Astrocyte of the hippocampus (primary cell): ENCODE measurements around the gene NUP205.
"Not testable (repeated sequence)": the region's sequence is repeated elsewhere in the genome, so short reads cannot be mapped to it uniquely, and the experiment has no call there.

Experiments used
- DNase-seq: peaks from one replicate; pipeline ENCODE4 v3.0.0; 2011; ENCODE audit warnings: low read depth, low spot score

Gene NUP205

DNA sequence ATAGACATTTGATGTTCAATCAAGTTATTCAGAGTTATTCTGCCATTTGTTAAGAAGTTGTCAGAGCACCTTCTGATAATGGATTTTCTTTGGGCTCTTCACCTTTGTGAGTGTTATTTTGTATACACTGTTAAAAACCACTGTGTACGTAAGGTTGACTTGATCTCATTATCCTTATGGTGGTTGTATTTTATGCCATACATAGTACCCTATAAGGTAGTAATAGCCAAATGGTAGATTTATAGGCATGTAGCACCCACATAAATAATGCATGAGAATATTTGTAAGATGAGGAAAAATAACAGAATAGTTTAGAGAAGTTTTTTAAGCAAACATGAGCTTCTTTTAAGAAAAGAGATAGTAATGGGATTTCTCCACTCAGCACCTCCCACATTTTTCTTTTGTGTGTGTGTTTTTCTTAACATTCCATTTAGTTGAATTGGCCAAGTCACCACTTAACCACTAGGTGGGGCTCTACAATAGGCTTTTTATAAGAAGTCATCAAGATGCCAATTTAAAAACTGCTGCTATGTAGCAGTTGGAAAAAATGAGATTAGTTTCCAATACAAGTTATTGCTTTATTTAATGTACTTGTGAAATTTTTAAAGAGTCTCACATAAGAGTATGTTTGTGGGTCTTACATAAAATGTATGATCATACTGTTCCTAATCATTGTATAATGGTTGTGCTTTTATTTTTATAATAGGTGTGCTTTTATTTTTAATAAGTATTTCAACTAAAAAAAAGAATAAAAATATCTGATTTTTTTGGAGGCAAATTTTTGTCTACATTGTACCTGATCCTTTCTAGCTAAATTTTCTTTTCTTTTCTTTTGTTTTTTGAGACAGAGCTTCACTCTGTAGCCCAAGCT, 63.5 kb downstream of the NUP205 start:
- DNase-seq: peak; percentile 90

DNA sequence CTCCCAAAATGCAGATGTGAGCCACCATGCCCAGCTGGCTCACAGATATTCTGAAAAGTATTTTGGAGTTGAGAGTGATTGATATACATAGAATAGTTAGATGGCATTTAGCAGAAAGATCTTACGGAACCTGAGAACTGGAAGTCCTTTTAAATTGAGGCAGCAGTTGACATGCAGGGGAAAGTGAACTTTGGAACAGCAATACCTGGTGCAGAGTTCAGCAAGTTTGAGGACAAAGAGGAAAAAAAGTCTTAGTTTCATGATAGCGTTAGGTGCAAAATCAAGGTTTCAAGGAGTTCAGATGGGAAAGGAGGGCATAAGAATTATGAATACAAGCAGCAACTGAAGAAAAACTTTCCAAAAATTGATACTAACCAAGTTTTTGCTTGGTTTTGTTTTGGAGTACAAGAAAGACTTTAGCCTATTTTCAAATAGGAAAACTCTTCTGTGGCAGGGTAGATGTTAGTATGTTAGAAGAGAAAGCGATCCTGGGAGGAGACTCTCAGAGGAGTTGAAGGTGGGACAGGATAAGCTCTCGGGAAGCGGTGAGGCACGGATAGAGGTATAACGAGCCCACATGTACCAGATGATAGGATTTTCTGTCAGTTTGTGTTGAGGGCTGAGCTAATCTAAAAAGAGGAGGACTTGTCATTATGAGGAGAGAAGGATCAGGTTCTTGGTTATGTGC, 76.6 kb downstream of the NUP205 start:
- DNase-seq: no peak

- not testable (repeated sequence) for DNase-seq
Measured at GRCh38 chr7:135639690-135640089, 82.0 kb downstream of the NUP205 start.

DNA sequence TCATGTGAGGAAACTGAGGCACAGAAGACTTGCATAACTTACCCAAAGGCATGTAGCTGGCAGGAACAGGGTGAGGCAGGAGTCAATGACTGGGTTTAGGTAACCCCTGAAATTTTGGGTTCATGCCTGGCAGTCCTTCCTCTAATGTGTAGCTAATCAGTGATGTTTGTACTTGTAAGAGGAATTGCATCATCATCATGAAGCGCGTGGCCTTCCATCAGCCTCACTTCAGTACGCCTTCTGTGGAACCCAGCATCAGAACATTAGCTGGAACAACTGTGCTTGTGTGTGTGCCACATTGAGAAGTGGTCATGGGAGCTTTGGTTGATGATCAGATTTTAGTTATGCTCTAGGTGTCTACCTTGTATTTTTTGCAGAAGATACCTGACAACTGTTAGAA, 86.4 kb downstream of the NUP205 start:
- DNase-seq: no peak

- DNase-seq: no peak
Measured at GRCh38 chr7:135644729-135645128, 87.0 kb downstream of the NUP205 start.

- DNase-seq: peak; percentile 65
Measured at GRCh38 chr7:135645296-135645904, 87.7 kb downstream of the NUP205 start.

DNA sequence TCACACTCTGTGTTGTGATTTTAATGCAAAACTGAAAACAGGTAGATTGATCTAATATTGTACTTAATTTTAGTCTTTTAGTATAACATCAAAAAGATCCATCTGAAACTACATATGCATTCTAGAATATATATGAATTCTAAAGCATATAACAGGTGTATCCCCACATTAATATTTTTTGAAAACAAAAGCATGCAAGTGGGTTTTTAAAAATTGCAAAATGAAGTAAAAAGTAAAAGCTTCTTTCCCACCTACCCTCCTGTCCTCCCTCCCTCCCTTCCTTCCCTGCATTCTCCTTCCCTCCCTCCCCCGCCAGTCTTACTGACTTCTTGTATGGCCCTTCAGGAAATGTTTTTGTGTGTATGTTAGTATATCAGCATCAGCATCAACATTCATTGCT, 90.0 kb downstream of the NUP205 start:
- DNase-seq: no peak

DNA sequence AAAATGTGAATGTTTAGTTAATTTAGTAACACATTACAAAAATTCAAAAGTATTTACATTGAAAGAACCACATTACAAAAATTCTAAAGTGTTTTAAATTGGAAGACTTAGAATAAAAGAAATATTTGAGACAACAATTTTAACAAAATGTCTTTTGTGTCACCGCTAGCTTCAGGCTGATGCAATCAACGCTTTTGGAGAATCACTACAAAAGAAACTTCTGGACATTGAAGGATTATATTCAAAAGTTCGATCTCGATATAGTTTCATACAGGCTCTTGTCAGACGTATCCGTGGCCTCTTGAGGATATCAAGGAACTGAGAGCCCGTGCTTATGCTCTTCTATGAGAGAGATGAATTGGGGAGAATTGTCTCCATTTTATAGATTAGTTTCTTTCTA, 90.5 kb downstream of the NUP205 start:
- DNase-seq: no peak

DNA sequence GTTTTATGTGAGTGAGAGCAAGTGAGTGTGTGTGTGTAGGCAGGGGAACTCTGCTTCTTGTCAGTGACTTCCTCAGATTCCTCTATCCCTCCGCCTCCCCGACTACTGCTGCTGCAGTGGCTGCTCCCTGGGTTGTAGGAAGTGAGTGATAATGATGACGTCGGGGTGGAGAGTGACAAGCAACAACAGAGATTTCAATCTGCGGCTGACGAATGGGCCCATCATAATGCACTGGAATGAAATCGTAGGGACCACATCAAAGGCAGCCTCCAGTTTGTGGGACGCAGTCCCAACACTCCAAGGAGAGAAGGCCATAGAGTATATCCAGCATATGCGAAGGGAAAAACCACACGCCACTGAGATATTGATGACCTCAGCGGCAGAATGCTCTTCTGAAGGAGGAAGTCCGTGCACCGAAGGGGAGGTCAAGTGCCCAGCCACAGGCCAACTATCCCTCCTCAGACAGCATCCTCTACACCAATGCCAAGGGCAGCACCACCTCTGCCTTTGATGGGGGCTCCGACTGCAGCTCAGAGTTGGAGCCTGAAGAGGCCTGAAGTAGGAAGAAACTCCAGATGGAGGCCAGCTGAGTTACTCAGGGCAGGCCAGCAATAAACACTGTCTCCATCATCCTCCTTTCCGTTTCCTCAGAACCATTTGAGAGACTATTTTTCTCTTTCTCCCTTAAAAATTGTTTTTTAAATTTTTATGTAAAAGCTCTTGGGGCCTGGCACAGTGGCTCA, 93.3 kb downstream of the NUP205 start:
- DNase-seq: peak; percentile 72

- peak; percentile 24 for DNase-seq
Measured at GRCh38 chr7:135653340-135654080, 95.8 kb downstream of the NUP205 start.

- no peak for DNase-seq
Measured at GRCh38 chr7:135658564-135658963, 100.8 kb downstream of the NUP205 start.

DNA sequence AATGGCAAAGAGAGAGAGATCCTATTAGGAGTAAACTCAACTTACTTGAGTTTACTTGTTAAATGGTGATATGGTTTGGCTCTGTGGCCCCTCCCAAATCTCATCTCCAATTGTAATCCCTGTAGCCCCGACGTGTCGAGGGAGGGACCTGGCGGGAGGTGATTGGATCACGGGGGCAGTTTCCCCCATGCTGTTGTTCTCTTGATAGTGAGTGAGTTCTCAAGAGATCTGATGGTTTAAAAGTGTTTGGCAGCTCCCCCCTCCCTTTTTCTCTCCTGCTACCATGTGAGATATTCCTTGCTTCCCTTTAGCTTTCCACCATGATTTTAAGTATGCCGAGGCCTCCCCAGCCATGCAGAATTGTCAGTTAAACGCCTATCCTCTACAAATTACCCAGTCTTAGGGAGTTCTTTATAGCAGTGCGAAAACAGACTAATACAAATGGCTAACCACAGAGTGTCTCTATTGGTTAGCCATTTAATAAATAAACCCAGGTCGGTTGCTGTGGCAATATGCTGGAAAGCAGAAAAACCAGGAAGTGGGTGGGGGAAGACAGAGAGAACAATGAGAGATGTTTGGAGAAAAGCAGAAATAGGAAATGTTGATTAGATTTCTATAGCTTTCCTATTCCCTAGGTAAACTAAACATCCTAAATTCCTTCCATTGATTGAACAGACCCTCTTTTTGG, 101.6 kb downstream of the NUP205 start:
- DNase-seq: no peak

DNA sequence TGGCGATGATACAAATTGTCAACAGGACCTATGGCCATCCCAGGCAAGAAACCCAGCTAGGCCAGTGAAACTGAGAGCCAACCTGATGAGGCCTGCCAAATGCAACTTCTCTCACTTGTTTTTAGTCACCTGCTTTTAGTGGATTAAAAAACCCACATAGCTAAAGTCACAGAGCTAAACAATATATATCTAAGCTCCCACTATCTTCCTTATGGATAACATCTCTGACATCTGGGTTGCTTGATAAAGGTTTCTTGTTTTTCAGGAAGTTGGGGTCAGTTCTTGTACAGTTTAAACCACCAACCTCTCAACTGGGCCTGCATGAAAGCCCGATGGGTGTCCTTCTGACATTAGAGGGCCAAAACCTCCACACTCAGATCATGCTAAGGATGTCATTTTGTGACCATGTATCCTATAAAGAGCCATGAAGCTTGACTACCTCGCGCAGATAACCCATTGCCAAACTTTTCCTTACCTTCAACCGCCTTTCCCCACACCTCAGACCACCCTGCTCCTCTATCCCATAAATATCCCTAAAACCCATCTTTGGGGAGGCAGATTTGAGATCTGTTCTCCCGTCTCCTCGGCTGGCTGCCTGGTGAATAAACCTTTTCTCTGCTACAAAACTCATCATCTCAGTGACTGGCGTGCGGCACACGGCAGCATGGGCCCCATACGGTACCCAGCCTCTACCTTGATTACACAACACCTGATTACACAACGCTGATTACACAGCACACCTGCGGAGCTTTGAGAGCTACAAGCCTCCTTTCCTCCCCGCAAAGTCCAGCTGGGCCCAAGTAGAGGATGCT, 103.8 kb downstream of the NUP205 start:
- DNase-seq: no peak

DNA sequence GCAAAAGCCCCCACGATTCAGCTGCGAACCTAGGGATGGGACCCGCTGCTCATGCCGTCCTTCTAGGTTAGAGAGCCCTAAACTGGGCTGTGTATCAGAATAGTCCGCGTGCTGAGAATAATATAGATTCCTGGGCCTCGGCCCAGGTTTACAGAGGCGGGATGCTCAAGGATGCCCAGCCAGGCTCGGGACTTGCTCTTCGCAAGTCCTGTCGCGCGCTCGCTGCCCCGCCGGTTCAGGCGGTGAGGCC, 104.3 kb downstream of the NUP205 start:
- no peak for DNase-seq

GRCh38 chr7:135662373-135663114, 104.8 kb downstream of the NUP205 start, which contains the start of gene STMP1:
Gene STMP1, plus strand, starts transcription at chr7:135662514.
- peak; percentile 98 for DNase-seq

DNA sequence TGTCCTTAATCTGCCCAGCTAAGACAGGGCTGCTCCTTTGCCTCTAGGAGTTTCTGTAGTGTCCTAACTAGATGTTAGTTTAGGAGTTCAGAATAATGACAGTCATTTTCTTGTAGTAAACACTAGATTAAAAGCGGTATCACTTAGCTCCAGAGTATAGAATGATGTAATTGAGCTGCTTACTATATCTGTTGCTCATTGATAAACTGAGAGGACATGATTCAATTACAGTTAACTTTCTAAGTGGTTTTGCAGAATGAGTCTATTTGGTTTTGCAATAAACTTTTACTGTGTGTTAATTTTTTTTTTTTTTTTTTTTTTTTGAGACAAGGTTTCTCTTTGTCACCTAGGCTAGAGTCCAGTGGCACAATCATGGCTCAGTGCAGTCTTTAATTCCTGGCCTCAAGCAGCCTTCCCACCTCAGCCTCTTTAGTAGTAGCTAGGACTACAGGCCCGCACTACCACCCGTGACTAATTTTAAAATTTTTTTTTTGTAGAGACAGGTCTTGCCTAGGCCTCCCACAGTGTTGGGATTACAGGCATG, 106.4 kb downstream of the NUP205 start:
- no peak for DNase-seq

- no peak for DNase-seq
Measured at GRCh38 chr7:135665042-135665441, 107.3 kb downstream of the NUP205 start.

DNA sequence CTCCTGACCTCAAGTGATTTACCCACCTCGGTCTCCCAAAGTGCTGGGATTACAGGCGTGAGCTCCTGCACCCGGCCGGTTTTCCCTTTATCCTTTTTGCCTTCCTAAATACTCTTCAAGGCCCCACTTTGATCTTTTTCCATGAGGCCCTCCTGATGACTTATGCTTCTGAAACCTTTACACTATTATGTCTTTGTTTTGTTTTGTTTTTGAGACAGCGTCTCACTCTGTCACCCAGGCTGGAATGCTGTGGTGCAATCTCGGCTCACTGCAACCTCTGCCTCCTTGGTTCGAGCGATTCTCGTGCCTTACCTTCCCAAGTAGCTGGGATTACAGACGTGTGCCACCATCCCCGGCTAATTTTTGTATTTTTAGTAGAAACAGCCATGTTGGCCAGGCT, 108.4 kb downstream of the NUP205 start:
- no peak for DNase-seq

DNA sequence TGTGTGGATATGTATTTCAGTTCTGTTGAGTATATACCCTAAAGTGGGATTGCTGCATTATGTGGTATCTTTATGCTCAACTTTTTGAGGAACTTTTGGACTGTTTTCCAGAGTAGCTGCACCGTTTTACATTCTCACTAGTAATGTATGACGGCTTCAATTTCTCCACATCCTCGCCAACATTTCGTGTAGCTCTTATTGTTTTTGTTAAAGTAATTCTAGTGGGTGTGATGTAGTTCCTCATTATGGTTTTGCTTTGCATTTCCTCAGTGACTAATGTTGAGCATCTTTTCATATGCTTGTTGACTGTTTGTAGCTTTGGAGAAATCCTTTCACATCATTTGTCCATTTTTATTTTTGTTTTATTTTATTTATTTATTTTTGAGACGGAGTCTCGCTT, 109.1 kb downstream of the NUP205 start:
- DNase-seq: no peak
